ENCODE results near the gene NUP62CL.

NUP62CL gene

DNA sequence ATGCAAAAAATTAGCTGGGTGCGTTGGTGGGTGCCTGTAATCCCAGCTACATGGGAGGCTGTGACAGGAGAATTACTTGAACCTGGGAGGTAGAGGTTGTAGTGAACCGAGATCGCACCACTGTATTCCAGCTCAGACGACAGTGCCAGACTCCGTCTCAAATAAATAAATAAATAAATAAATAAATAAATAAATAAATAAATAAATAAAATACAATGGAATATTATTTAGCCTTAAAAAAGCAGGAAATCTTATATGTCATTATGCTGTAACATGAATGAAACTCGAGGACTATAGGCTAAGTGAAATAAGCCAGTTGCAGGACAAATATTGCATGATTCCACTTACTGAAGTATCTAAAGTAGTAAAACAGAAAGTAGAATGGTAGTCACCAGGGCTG lies 130.1 kb downstream of the NUP62CL start:
- no peak overlapping the region for H3K27ac ChIP-seq
- TF ChIP-seq, protein P1, sequence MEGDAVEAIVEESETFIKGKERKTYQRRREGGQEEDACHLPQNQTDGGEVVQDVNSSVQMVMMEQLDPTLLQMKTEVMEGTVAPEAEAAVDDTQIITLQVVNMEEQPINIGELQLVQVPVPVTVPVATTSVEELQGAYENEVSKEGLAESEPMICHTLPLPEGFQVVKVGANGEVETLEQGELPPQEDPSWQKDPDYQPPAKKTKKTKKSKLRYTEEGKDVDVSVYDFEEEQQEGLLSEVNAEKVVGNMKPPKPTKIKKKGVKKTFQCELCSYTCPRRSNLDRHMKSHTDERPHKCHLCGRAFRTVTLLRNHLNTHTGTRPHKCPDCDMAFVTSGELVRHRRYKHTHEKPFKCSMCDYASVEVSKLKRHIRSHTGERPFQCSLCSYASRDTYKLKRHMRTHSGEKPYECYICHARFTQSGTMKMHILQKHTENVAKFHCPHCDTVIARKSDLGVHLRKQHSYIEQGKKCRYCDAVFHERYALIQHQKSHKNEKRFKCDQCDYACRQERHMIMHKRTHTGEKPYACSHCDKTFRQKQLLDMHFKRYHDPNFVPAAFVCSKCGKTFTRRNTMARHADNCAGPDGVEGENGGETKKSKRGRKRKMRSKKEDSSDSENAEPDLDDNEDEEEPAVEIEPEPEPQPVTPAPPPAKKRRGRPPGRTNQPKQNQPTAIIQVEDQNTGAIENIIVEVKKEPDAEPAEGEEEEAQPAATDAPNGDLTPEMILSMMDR (conservative IDR thresholded peaks at IDR 0.05): no peak
- no peak for TF ChIP-seq ZFX (IDR thresholded peaks at IDR 0.05)

All from C4-2B (cell line).